ENCODE measurements around the gene CLIP4.
"Not testable (repeated sequence)": the region's sequence is repeated elsewhere in the genome, so short reads cannot be mapped to it uniquely, and the experiment has no call there.

The CLIP4 gene

GRCh38 chr2:29090311-29090710 is 24.9 kb upstream of the CLIP4 start:
- not testable (repeated sequence) for H2BK120ac ChIP-seq (ENCODE audit: low read depth, low read length); H2BK5ac ChIP-seq (ENCODE audit: low read depth, low read length, poor library complexity, severe bottlenecking); H2BK12ac ChIP-seq (ENCODE audit: low read length in 2 of 2); H3K79me1 ChIP-seq (replicated peaks; ENCODE audit: low read length, poor library complexity, severe bottlenecking); H4K91ac ChIP-seq (ENCODE audit: low read length); H2AK5ac ChIP-seq (ENCODE audit: low read length, severe bottlenecking); H2BK15ac ChIP-seq (ENCODE audit: low read depth, poor library complexity, severe bottlenecking); H3K4me2 ChIP-seq (ENCODE audit: low read length, poor library complexity, severe bottlenecking); H3K27me3 ChIP-seq (ENCODE audit: control insufficient read depth in 1 of 2, insufficient read depth in 1 of 2, low read length in 2 of 2); H3K9ac ChIP-seq (ENCODE audit: low read length); H3K36me3 ChIP-seq (ENCODE audit: control insufficient read depth in 1 of 2, insufficient read depth in 2 of 2, low read depth in 1 of 2, low read length in 2 of 2); H3K4ac ChIP-seq (ENCODE audit: low read depth in 1 of 2, low read length in 2 of 2); H3K27ac ChIP-seq (ENCODE audit: low read length, poor library complexity, severe bottlenecking); H3K14ac ChIP-seq (ENCODE audit: low read length in 2 of 2); H3K4me1 ChIP-seq (ENCODE audit: control insufficient read depth, insufficient read depth, low read depth, low read length); H3K23ac ChIP-seq (ENCODE audit: low read length in 2 of 2); H4K8ac ChIP-seq (ENCODE audit: low read length); H2AFZ ChIP-seq (ENCODE audit: low read depth, low read length); H3K9me3 ChIP-seq (ENCODE audit: control insufficient read depth, low read length); H3K4me3 ChIP-seq (ENCODE audit: insufficient read depth in 1 of 2, low read depth in 1 of 2, low read length in 2 of 2)
- peak; percentile 37 for DNase-seq
- 75% methylated on average over 7 of the region's 7 CpGs for WGBS
- peak overlapping the region in 1 of 2 experiments; percentile 21 for H3K18ac ChIP-seq (ENCODE audit: low read depth in 1 of 2, low read length in 2 of 2)

DNA sequence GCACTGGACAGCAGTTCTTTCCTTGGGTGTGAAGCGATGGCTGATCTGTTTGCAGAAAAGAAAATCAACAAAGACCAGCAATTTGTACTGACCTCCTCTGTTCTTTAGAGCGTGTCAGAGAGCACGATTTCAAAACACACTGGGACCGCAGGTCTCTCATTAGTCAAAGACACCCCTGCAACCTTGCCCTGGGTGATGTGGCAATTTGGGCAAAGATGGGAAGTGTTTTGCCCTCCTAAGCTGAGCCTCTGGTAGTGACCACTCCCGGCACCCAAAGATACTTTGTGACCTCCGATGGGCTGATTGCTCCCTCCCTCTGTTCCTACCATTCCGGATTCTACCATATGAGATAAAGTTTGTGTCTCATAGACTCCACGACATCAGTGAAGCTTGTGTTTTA is 18.2 kb upstream of the CLIP4 start:
- Histone ChIP-seq H3K18ac (ENCODE audit: low read depth in 1 of 2, low read length in 2 of 2) (no peak overlapping the region), H3K36me3 (ENCODE audit: control insufficient read depth in 1 of 2, insufficient read depth in 2 of 2, low read depth in 1 of 2, low read length in 2 of 2) (no peaks in the 10 kb centered on the region), H4K8ac (ENCODE audit: low read length) (no peak overlapping the region), H3K27me3 (ENCODE audit: control insufficient read depth in 1 of 2, insufficient read depth in 1 of 2, low read length in 2 of 2) (peaks cover 0 to 5% of the 10 kb centered on the region in 2 experiments), H3K14ac (ENCODE audit: low read length in 2 of 2) (no peak overlapping the region), H3K9ac (ENCODE audit: low read length) (no peak overlapping the region), H3K4me2 (ENCODE audit: low read length, poor library complexity, severe bottlenecking) (no peak overlapping the region), H4K91ac (ENCODE audit: low read length) (no peak overlapping the region), H3K23ac (ENCODE audit: low read length in 2 of 2) (no peak overlapping the region), H3K79me1 (replicated peaks; ENCODE audit: low read length, poor library complexity, severe bottlenecking) (no peaks in the 10 kb centered on the region), H2AK5ac (ENCODE audit: low read length, severe bottlenecking) (no peak overlapping the region), H3K4me3 (ENCODE audit: insufficient read depth in 1 of 2, low read depth in 1 of 2, low read length in 2 of 2) (no peak overlapping the region), H3K4me1 (ENCODE audit: control insufficient read depth, insufficient read depth, low read depth, low read length) (no peaks in the 10 kb centered on the region), H3K4ac (ENCODE audit: low read depth in 1 of 2, low read length in 2 of 2) (no peak overlapping the region), H2AFZ (ENCODE audit: low read depth, low read length) (no peak overlapping the region), H2BK5ac (ENCODE audit: low read depth, low read length, poor library complexity, severe bottlenecking) (no peak overlapping the region), H3K9me3 (ENCODE audit: control insufficient read depth, low read length) (no peaks in the 10 kb centered on the region), H2BK15ac (ENCODE audit: low read depth, poor library complexity, severe bottlenecking) (no peak overlapping the region), H2BK120ac (ENCODE audit: low read depth, low read length) (no peak overlapping the region), H3K27ac (ENCODE audit: low read length, poor library complexity, severe bottlenecking) (no peak overlapping the region), H2BK12ac (ENCODE audit: low read length in 2 of 2) (no peak overlapping the region)
- no peak for DNase-seq
- WGBS, result 99% methylated on average over 8 of the region's 8 CpGs

GRCh38 chr2:29097569-29097968 is 17.6 kb upstream of the CLIP4 start:
- no peak overlapping the region for H4K91ac ChIP-seq (ENCODE audit: low read length)
- no peak overlapping the region for H3K23ac ChIP-seq (ENCODE audit: low read length in 2 of 2)
- no peak for DNase-seq
- H3K4me1 ChIP-seq (ENCODE audit: control insufficient read depth, insufficient read depth, low read depth, low read length), result no peaks in the 10 kb centered on the region
- no peak overlapping the region for H2BK12ac ChIP-seq (ENCODE audit: low read length in 2 of 2)
- no peak overlapping the region for H2BK15ac ChIP-seq (ENCODE audit: low read depth, poor library complexity, severe bottlenecking)
- no peak overlapping the region for H2BK120ac ChIP-seq (ENCODE audit: low read depth, low read length)
- no peak overlapping the region for H2BK5ac ChIP-seq (ENCODE audit: low read depth, low read length, poor library complexity, severe bottlenecking)
- H3K27ac ChIP-seq (ENCODE audit: low read length, poor library complexity, severe bottlenecking), result no peak overlapping the region
- no peak overlapping the region for H3K4me3 ChIP-seq (ENCODE audit: insufficient read depth in 1 of 2, low read depth in 1 of 2, low read length in 2 of 2)
- H3K79me1 ChIP-seq (replicated peaks; ENCODE audit: low read length, poor library complexity, severe bottlenecking), result no peaks in the 10 kb centered on the region
- no peak overlapping the region for H3K9ac ChIP-seq (ENCODE audit: low read length)
- H3K18ac ChIP-seq (ENCODE audit: low read depth in 1 of 2, low read length in 2 of 2), result no peak overlapping the region
- no peaks in the 10 kb centered on the region for H3K9me3 ChIP-seq (ENCODE audit: control insufficient read depth, low read length)
- H3K14ac ChIP-seq (ENCODE audit: low read length in 2 of 2), result no peak overlapping the region
- no peaks in the 10 kb centered on the region for H3K36me3 ChIP-seq (ENCODE audit: control insufficient read depth in 1 of 2, insufficient read depth in 2 of 2, low read depth in 1 of 2, low read length in 2 of 2)
- no peak overlapping the region for H2AFZ ChIP-seq (ENCODE audit: low read depth, low read length)
- H3K27me3 ChIP-seq (ENCODE audit: control insufficient read depth in 1 of 2, insufficient read depth in 1 of 2, low read length in 2 of 2), result peaks cover 0 to 5% of the 10 kb centered on the region in 2 experiments
- WGBS, result 92% methylated on average over 6 of the region's 6 CpGs
- no peak overlapping the region for H2AK5ac ChIP-seq (ENCODE audit: low read length, severe bottlenecking)
- no peak overlapping the region for H4K8ac ChIP-seq (ENCODE audit: low read length)
- no peak overlapping the region for H3K4ac ChIP-seq (ENCODE audit: low read depth in 1 of 2, low read length in 2 of 2)
- no peak overlapping the region for H3K4me2 ChIP-seq (ENCODE audit: low read length, poor library complexity, severe bottlenecking)

- WGBS, result 89% methylated on average over 1 of the region's 1 CpG
- Histone ChIP-seq H3K4ac (ENCODE audit: low read depth in 1 of 2, low read length in 2 of 2) (no peak overlapping the region), H3K9ac (ENCODE audit: low read length) (no peak overlapping the region), H3K14ac (ENCODE audit: low read length in 2 of 2) (no peak overlapping the region), H3K4me1 (ENCODE audit: control insufficient read depth, insufficient read depth, low read depth, low read length) (no peaks in the 10 kb centered on the region), H3K23ac (ENCODE audit: low read length in 2 of 2) (no peak overlapping the region), H2AFZ (ENCODE audit: low read depth, low read length) (no peak overlapping the region), H3K27ac (ENCODE audit: low read length, poor library complexity, severe bottlenecking) (no peak overlapping the region), H2BK12ac (ENCODE audit: low read length in 2 of 2) (no peak overlapping the region), H2AK5ac (ENCODE audit: low read length, severe bottlenecking) (no peak overlapping the region), H3K4me3 (ENCODE audit: insufficient read depth in 1 of 2, low read depth in 1 of 2, low read length in 2 of 2) (no peak overlapping the region), H4K91ac (ENCODE audit: low read length) (no peak overlapping the region), H3K18ac (ENCODE audit: low read depth in 1 of 2, low read length in 2 of 2) (no peak overlapping the region), H3K27me3 (ENCODE audit: control insufficient read depth in 1 of 2, insufficient read depth in 1 of 2, low read length in 2 of 2) (peaks cover 0 to 3% of the 10 kb centered on the region in 2 experiments), H3K79me1 (replicated peaks; ENCODE audit: low read length, poor library complexity, severe bottlenecking) (no peaks in the 10 kb centered on the region), H4K8ac (ENCODE audit: low read length) (no peak overlapping the region), H3K4me2 (ENCODE audit: low read length, poor library complexity, severe bottlenecking) (no peak overlapping the region), H2BK5ac (ENCODE audit: low read depth, low read length, poor library complexity, severe bottlenecking) (no peak overlapping the region), H3K36me3 (ENCODE audit: control insufficient read depth in 1 of 2, insufficient read depth in 2 of 2, low read depth in 1 of 2, low read length in 2 of 2) (no peaks in the 10 kb centered on the region), H2BK120ac (ENCODE audit: low read depth, low read length) (no peak overlapping the region), H2BK15ac (ENCODE audit: low read depth, poor library complexity, severe bottlenecking) (no peak overlapping the region), H3K9me3 (ENCODE audit: control insufficient read depth, low read length) (no peaks in the 10 kb centered on the region)
- no peak for DNase-seq
Observed at GRCh38 chr2:29100564-29100963, 14.7 kb upstream of the CLIP4 start.
